Duodenal mucosa (tissue), 2 donors: ENCODE data around the gene SKAP1.

Experiments used
- H3K27ac ChIP-seq: one replicate; pipeline ENCODE4 v1.7.0; 2013; ENCODE audit warnings: low read depth, low read length
- H3K27me3 ChIP-seq, 2 donors: one replicate each; pipeline ENCODE4 v1.7.0; 2013; ENCODE audit warnings: low read length in 2 of 2, control low read depth in 1 of 2; ENCODE audit not compliant: insufficient read depth in 2 of 2, control insufficient read depth in 1 of 2
- H3K36me3 ChIP-seq, 2 donors: one replicate each; pipeline ENCODE4 v1.7.0; 2013; ENCODE audit warnings: low read length in 2 of 2, control low read depth in 1 of 2; ENCODE audit not compliant: insufficient read depth in 2 of 2, control insufficient read depth in 1 of 2
- H3K4me1 ChIP-seq, 2 donors: one replicate each; pipeline ENCODE4 v1.7.0; 2013; ENCODE audit warnings: low read length in 2 of 2, control low read depth in 1 of 2; ENCODE audit not compliant: insufficient read depth in 2 of 2, control insufficient read depth in 1 of 2
- H3K4me3 ChIP-seq, 2 donors: one replicate each; pipeline ENCODE4 v1.7.0; 2013; ENCODE audit warnings: low read length in 2 of 2, low read depth in 1 of 2
- H3K9ac ChIP-seq, 2 donors: one replicate each; pipeline ENCODE4 v1.7.0; 2013; ENCODE audit warnings: low read length in 2 of 2, low read depth in 1 of 2
- H3K9me3 ChIP-seq, 2 donors: one replicate each; pipeline ENCODE4 v1.7.0; 2013; ENCODE audit warnings: low read length in 2 of 2, control low read depth in 1 of 2; ENCODE audit not compliant: control insufficient read depth in 1 of 2

SKAP1 gene

GRCh38 chr17:48465884-48466283 lies 35.9 kb upstream of the SKAP1 start:
- Histone ChIP-seq H3K4me3 (no peak overlapping the region), H3K9ac (no peak overlapping the region), H3K27ac (no peak overlapping the region), H3K36me3 (no peaks in the 10 kb centered on the region), H3K9me3 (no peaks in the 10 kb centered on the region), H3K27me3 (no peaks in the 10 kb centered on the region), H3K4me1 (no peaks in the 10 kb centered on the region)

- Histone ChIP-seq H3K27me3 (peaks cover 0 to 8% of the 10 kb centered on the region in 2 donors), H3K4me3 (no peak overlapping the region), H3K9ac (no peak overlapping the region), H3K4me1 (no peaks in the 10 kb centered on the region), H3K27ac (no peak overlapping the region), H3K9me3 (no peaks in the 10 kb centered on the region), H3K36me3 (no peaks in the 10 kb centered on the region)
These were observed 33.5 kb upstream of the SKAP1 start for GRCh38 chr17:48463526-48463925.

GRCh38 chr17:48462946-48463345 lies 32.9 kb upstream of the SKAP1 start:
- no peak overlapping the region for H3K27ac ChIP-seq
- H3K27me3 ChIP-seq = peaks cover 0 to 8% of the 10 kb centered on the region in 2 donors
- no peaks in the 10 kb centered on the region for H3K36me3 ChIP-seq
- no peaks in the 10 kb centered on the region for H3K9me3 ChIP-seq
- H3K4me1 ChIP-seq = no peaks in the 10 kb centered on the region
- H3K4me3 ChIP-seq = no peak overlapping the region
- no peak overlapping the region for H3K9ac ChIP-seq

- H3K4me1 ChIP-seq = peaks cover 0 to 3% of the 10 kb centered on the region in 2 donors
- H3K9ac ChIP-seq = no peak overlapping the region
- H3K36me3 ChIP-seq = no peaks in the 10 kb centered on the region
- no peaks in the 10 kb centered on the region for H3K9me3 ChIP-seq
- peaks cover 10 to 17% of the 10 kb centered on the region in 2 donors for H3K27me3 ChIP-seq
- no peak overlapping the region for H3K4me3 ChIP-seq
- no peak overlapping the region for H3K27ac ChIP-seq
These were observed 30.0 kb upstream of the SKAP1 start for GRCh38 chr17:48460052-48460451.

GRCh38 chr17:48459070-48459844 lies 29.2 kb upstream of the SKAP1 start:
- no peaks in the 10 kb centered on the region for H3K9me3 ChIP-seq
- H3K36me3 ChIP-seq = no peaks in the 10 kb centered on the region
- H3K4me1 ChIP-seq = peaks cover 0 to 3% of the 10 kb centered on the region in 2 donors
- H3K27me3 ChIP-seq = peaks cover 10 to 17% of the 10 kb centered on the region in 2 donors
- no peak overlapping the region for H3K4me3 ChIP-seq
- H3K27ac ChIP-seq = no peak overlapping the region
- H3K9ac ChIP-seq = no peak overlapping the region

DNA sequence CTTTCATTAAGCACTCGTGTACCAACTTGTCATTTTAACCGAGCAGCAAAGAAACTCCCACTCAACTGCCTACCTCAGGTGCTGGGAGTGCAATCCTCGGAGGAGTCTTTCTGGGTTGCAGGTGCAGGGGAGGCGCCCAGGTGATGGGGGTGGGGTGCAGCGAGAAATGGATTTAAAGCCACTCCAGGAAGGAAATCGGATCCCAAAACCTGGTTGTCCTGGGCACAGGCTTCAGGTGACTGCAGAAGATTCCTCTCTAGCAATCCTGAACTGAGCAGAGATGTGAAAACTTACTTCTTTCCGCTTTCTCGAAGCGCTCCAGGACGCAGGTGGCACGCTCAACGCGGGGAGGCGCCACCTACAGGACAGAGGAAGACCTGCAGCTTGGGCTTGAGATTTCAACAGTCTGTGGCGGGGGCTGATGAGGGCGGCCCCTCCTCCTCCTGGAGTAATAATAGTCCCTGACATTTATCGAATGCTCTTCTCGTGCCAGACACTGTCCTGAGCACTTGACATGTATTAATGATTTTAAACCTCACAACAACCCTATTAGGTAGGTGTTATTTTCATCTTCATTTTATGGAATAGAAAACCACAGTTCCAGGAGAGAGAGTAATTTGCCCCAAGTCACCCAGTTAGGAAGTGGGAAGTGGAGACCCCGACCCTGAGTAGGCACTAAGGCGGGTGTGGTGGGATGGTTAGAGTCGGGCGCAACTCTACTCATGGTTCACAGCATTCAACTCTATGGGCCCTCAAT lies 27.2 kb upstream of the SKAP1 start:
- H3K4me3 ChIP-seq = peak overlapping the region in 1 of 2 donors; percentile 31
- H3K9me3 ChIP-seq = no peaks in the 10 kb centered on the region
- H3K27ac ChIP-seq = no peak overlapping the region
- H3K4me1 ChIP-seq = peaks cover 0 to 3% of the 10 kb centered on the region in 2 donors
- H3K9ac ChIP-seq = peak overlapping the region in 1 of 2 donors; percentile 13
- H3K36me3 ChIP-seq = no peaks in the 10 kb centered on the region
- peaks cover 10 to 17% of the 10 kb centered on the region in 2 donors for H3K27me3 ChIP-seq

GRCh38 chr17:48456589-48456988 lies 26.6 kb upstream of the SKAP1 start:
- Histone ChIP-seq H3K27me3 (peaks cover 10 to 17% of the 10 kb centered on the region in 2 donors), H3K27ac (no peak overlapping the region), H3K9ac (no peak overlapping the region), H3K4me1 (peaks cover 0 to 3% of the 10 kb centered on the region in 2 donors), H3K36me3 (no peaks in the 10 kb centered on the region), H3K4me3 (peak overlapping the region in 1 of 2 donors; percentile 31), H3K9me3 (no peaks in the 10 kb centered on the region)

- H3K27me3 ChIP-seq = peaks cover 10 to 17% of the 10 kb centered on the region in 2 donors
- peaks cover 0 to 3% of the 10 kb centered on the region in 2 donors for H3K4me1 ChIP-seq
- H3K27ac ChIP-seq = no peak overlapping the region
These were observed 25.8 kb upstream of the SKAP1 start for GRCh38 chr17:48455791-48456190.

DNA sequence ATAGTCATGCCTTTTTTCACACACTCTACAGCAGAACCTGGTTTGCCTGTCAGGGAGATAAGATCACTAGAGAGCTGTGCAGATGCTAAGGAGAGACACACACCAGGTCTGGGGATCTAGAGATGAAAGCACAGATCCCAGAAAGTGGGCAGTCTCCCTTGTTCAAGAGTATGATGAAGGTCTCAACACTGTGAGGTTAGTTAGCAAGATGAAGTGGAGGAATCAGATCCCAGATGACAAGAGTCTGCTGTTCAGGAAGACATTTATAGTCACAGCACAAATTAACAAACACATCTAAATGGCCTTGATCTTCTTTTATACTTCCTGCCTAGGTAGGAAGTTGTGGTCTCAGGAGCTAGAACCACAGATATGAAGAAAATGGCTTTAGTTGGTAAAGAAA lies 23.4 kb upstream of the SKAP1 start:
- no peak overlapping the region for H3K4me3 ChIP-seq
- H3K27me3 ChIP-seq = peaks cover 9 to 10% of the 10 kb centered on the region in 2 donors
- H3K36me3 ChIP-seq = no peaks in the 10 kb centered on the region
- H3K27ac ChIP-seq = no peak overlapping the region
- peaks cover 0 to 3% of the 10 kb centered on the region in 2 donors for H3K4me1 ChIP-seq
- H3K9ac ChIP-seq = no peak overlapping the region
- no peaks in the 10 kb centered on the region for H3K9me3 ChIP-seq

More at GRCh38 chr17:48455791-48456190, 25.8 kb upstream of the SKAP1 start:
- Histone ChIP-seq H3K4me3 (no peak overlapping the region), H3K9ac (no peak overlapping the region), H3K36me3 (no peaks in the 10 kb centered on the region), H3K9me3 (no peaks in the 10 kb centered on the region)

GRCh38 chr17:48451489-48451888 lies 21.5 kb upstream of the SKAP1 start:
- H3K36me3 ChIP-seq = no peaks in the 10 kb centered on the region
- H3K4me3 ChIP-seq = no peak overlapping the region
- no peak overlapping the region for H3K27ac ChIP-seq
- H3K4me1 ChIP-seq = no peaks in the 10 kb centered on the region
- H3K9ac ChIP-seq = no peak overlapping the region
- peaks cover 7% of the 10 kb centered on the region in 2 donors for H3K27me3 ChIP-seq
- no peaks in the 10 kb centered on the region for H3K9me3 ChIP-seq
